Tibial artery (tissue), 4 donors: ENCODE results near the gene DCST1.

Experiments
- DNase-seq, 2 donors: peaks; one replicate each; pipeline ENCODE4 v3.0.0-alpha.2; 2019
- H3K27ac ChIP-seq, 2 donors: fragments of 200-600 bp; sonication (generic) in 1 of 2; 1 replicate in 1 of 2; 2 replicates in 1 of 2; pipeline ENCODE4 v1.5.1; 2018 to 2019; ENCODE audit warnings: mild to moderate bottlenecking in 1 of 2
- H3K27me3 ChIP-seq, 2 donors: fragments of 200-600 bp; sonication (generic) in 1 of 2; one replicate each; pipeline versions ENCODE4 v1.5.1 to v1.6.0; 2016 to 2019
- H3K36me3 ChIP-seq, 3 donors: fragments of 200-600 bp; sonication (generic) in 2 of 3; one replicate each; pipeline ENCODE4 v1.5.1; 2016 to 2019; ENCODE audit warnings: mild to moderate bottlenecking in 2 of 3
- H3K4me1 ChIP-seq, 4 donors: fragments of 200-600 bp; sonication (generic) in 2 of 4; 1 replicate in 3 of 4; 2 replicates in 1 of 4; pipeline ENCODE4 v1.5.1; 2016 to 2019
- H3K4me3 ChIP-seq, 2 donors: fragments of 200-600 bp; sonication (generic) in 1 of 2; 1 replicate in 1 of 2; 2 replicates in 1 of 2; pipeline ENCODE4 v1.5.1; 2018 to 2019; ENCODE audit warnings: mild to moderate bottlenecking in 2 of 2
- H3K9me3 ChIP-seq, 3 donors: fragments of 200-600 bp; sonication (generic) in 1 of 3; one replicate each; pipeline ENCODE4 v1.5.1; 2016 to 2019
- CTCF ChIP-seq, 2 experiments: fragments of 200-600 bp in 1 of 2; fragments of 450-650 bp in 1 of 2; IDR thresholded peaks; one replicate each; pipeline ENCODE4 v1.5.1; 2017 to 2019; ENCODE audit warnings: antibody characterized with exemption in 2 of 2, mild to moderate bottlenecking in 1 of 2, moderate library complexity in 1 of 2
- intact Hi-C: fragments of 100-400 bp; cut with DNase I; formaldehyde crosslinking; loops from one replicate; pipeline ENCODE4 v1.15.0; 2023; ENCODE audit warnings: low total_unique reads

DCST1 gene

GRCh38 chr1:154990276-154990675 is 43.3 kb upstream of the DCST1 start:
- intact Hi-C loops = no loop called here
- DNase-seq = no peak

GRCh38 chr1:154992721-154993571 is 40.7 kb upstream of the DCST1 start:
- H3K27me3 ChIP-seq = no peaks in the 10 kb centered on the region
- H3K27ac ChIP-seq = no peak overlapping the region
- intact Hi-C loops = no loop called here
- DNase-seq = peak in 1 of 2 donors; percentile 12
- no peak overlapping the region for H3K4me3 ChIP-seq
- TF ChIP-seq CTCF (IDR thresholded peaks at IDR 0.05) = no peak
- H3K36me3 ChIP-seq = peaks cover 8 to 58% (median 18%) of the 10 kb centered on the region in 3 donors
- peaks cover 0 to 4% (median 0%) of the 10 kb centered on the region in 4 donors for H3K4me1 ChIP-seq
- no peaks in the 10 kb centered on the region for H3K9me3 ChIP-seq

More at GRCh38 chr1:154990276-154990675, 43.3 kb upstream of the DCST1 start:
- Histone ChIP-seq H3K4me1 (peaks cover 0 to 4% (median 0%) of the 10 kb centered on the region in 4 donors), H3K9me3 (no peaks in the 10 kb centered on the region), H3K27ac (no peak overlapping the region), H3K4me3 (no peak overlapping the region), H3K27me3 (no peaks in the 10 kb centered on the region), H3K36me3 (peaks cover 11 to 71% (median 24%) of the 10 kb centered on the region in 3 donors)
- no peak for TF ChIP-seq CTCF (IDR thresholded peaks at IDR 0.05)

- DNase-seq = peak in 1 of 2 donors; percentile 17
- no peak for TF ChIP-seq CTCF (IDR thresholded peaks at IDR 0.05)
- H3K36me3 ChIP-seq = peaks cover under 1 to 50% (median 11%) of the 10 kb centered on the region in 3 donors
- no peak within 1 kb of the TSS for H3K27ac ChIP-seq
- intact Hi-C loops = no loop called here
- H3K4me1 ChIP-seq = peaks cover 0 to 6% (median under 1%) of the 10 kb centered on the region in 4 donors
- H3K4me3 ChIP-seq = no peak within 1 kb of the TSS
- H3K27me3 ChIP-seq = no peaks in the 10 kb centered on the region
- H3K9me3 ChIP-seq = no peaks in the 10 kb centered on the region
Measured at GRCh38 chr1:154993572-154994268, 39.9 kb upstream of the DCST1 start, which contains the start of gene LENEP. LENEP (plus strand) TSS chr1:154993586; CDS start chr1:154993608, 22 bp downstream.

GRCh38 chr1:154994269-154994587 is 39.4 kb upstream of the DCST1 start:
- intact Hi-C loops = no loop called here
- Histone ChIP-seq H3K27me3 (no peaks in the 10 kb centered on the region), H3K27ac (no peak overlapping the region), H3K4me1 (peaks cover 0 to 11% (median 6%) of the 10 kb centered on the region in 4 donors), H3K9me3 (no peaks in the 10 kb centered on the region), H3K36me3 (peaks cover 0 to 45% (median 9%) of the 10 kb centered on the region in 3 donors), H3K4me3 (no peak overlapping the region)
- no peak for DNase-seq
- no peak for TF ChIP-seq CTCF (IDR thresholded peaks at IDR 0.05)

GRCh38 chr1:154994591-154994990 is 39.0 kb upstream of the DCST1 start:
- no peaks in the 10 kb centered on the region for H3K9me3 ChIP-seq
- no peak for DNase-seq
- no peak overlapping the region for H3K4me3 ChIP-seq
- H3K27me3 ChIP-seq = no peaks in the 10 kb centered on the region
- peaks cover 0 to 15% (median 9%) of the 10 kb centered on the region in 4 donors for H3K4me1 ChIP-seq
- intact Hi-C loops = no loop called here
- no peak for TF ChIP-seq CTCF (IDR thresholded peaks at IDR 0.05)
- peaks cover 0 to 41% (median 9%) of the 10 kb centered on the region in 3 donors for H3K36me3 ChIP-seq
- H3K27ac ChIP-seq = no peak overlapping the region
